ENCODE data around the gene PSMD1.

PSMD1 gene

DNA sequence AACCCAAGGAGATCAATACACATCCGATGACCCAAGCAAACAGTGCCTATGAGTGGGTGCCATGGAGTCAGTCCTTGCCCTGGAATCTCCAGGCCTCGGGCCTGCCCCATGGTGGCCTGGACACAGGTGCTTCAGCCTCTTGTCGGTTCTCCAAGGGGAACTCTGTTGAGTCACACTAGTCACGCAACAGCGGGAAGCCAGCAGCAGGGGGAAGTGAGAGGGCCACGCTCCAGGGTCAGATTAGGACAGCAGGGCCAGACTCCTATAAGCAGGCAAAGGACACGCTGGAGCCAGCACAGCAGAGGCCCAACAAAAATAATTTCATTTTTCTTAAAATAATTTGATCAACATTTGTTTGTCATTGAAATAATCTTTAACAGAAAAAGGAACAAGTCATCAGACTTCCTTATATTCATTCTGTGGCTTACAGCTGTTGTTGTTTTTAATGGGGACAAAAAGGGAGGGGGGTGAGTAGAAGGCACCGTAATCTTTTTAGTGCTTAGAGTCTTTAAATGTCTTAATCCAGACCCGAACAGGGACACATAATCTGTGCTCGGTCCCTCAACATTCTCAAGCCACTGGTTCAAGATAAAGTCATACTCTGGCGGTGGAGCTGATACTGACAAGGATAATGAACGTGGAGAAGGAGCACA, 125.3 kb downstream of the PSMD1 start:
- H3K4me3 ChIP-seq (ENCODE audit: control insufficient read depth, low read depth, low read length): no peak overlapping the region
- TF ChIP-seq CTCF (IDR thresholded peaks at IDR 0.05; ENCODE audit: control insufficient read depth, insufficient read depth, low read depth, low read length, missing control alignments): no peak
- no peak for DNase-seq (ENCODE audit: low read depth)

DNA sequence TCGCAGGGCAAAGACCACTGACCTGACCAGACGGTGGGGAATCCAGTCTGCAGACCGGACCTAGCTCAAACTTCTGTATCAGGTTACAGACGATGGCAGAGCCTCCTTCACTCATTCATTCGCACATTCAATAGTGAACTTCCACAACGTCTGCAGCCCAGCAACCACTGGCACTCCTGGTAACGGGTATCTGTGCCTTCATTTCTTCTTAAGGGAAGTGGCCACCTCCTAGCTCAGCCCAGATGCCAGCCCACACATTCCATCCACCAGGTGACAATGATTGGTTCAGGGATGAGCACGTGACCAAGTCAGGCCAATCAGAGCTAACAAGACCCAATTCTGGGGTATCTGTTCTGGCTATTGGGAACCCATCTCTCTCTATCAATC, 125.8 kb downstream of the PSMD1 start:
- DNase-seq (ENCODE audit: low read depth): no peak
- no peak overlapping the region for H3K4me3 ChIP-seq (ENCODE audit: control insufficient read depth, low read depth, low read length)
- no peak for TF ChIP-seq CTCF (IDR thresholded peaks at IDR 0.05; ENCODE audit: control insufficient read depth, insufficient read depth, low read depth, low read length, missing control alignments)

- no peak for TF ChIP-seq CTCF (IDR thresholded peaks at IDR 0.05; ENCODE audit: control insufficient read depth, insufficient read depth, low read depth, low read length, missing control alignments)
- DNase-seq (ENCODE audit: low read depth): no peak
- H3K4me3 ChIP-seq (ENCODE audit: control insufficient read depth, low read depth, low read length): no peak overlapping the region
Observed at GRCh38 chr2:231183851-231184250, 127.2 kb downstream of the PSMD1 start.

DNA sequence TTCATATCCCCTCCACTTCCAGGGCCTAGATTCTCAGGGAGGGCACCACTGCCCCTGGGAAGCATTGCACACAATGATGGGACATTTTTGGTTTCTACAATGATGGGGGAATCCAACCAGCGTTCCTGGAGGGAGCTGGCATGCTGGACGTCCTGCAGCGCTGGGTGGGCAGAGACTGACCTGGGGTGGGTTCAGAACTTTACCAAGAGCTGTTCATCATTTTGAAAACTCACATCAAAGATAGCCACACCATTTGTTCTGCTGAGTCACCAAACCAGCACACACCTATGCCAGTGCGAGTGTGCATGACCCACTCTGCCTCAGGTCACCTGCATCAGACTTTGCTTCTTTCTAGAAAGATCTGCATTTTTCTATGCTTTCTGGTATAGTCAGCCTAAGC, 127.7 kb downstream of the PSMD1 start:
- H3K4me3 ChIP-seq (ENCODE audit: control insufficient read depth, low read depth, low read length): no peak overlapping the region
- no peak for TF ChIP-seq CTCF (IDR thresholded peaks at IDR 0.05; ENCODE audit: control insufficient read depth, insufficient read depth, low read depth, low read length, missing control alignments)
- DNase-seq (ENCODE audit: low read depth): no peak

DNA sequence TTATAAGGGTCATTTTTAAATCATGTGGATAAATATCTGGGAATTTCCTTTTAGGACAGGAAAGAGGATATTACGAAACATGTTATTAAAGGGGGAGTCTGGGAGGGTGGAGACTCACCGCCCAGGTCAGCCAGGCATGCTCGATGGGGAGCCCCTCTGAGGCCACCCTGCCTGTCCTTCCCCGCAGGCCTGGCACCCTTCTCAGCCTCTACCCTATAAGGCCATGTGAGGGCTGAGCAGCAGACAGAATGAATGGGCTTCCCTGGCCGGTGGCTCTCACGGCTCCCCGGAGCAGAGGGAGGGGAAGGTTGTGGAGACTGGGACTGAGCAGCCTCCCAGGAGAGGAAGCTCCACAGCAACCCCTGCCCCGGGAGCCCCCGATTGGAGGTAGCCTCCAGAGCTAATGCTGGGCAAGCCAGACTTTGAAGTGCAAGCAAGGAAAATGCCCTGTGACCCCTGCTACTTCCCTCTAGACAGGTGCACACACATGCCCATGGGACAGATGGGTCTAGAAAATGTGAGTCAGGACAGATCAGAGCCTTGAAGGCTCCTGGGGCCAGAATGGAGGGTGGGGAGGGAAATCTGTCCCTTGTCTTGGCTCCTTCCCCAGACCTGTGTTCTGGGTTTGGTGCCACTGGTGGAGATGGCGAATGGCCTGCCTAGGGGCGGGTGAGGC, 128.5 kb downstream of the PSMD1 start:
- DNase-seq (ENCODE audit: low read depth): no peak
- no peak overlapping the region for H3K4me3 ChIP-seq (ENCODE audit: control insufficient read depth, low read depth, low read length)
- no peak for TF ChIP-seq CTCF (IDR thresholded peaks at IDR 0.05; ENCODE audit: control insufficient read depth, insufficient read depth, low read depth, low read length, missing control alignments)

DNA sequence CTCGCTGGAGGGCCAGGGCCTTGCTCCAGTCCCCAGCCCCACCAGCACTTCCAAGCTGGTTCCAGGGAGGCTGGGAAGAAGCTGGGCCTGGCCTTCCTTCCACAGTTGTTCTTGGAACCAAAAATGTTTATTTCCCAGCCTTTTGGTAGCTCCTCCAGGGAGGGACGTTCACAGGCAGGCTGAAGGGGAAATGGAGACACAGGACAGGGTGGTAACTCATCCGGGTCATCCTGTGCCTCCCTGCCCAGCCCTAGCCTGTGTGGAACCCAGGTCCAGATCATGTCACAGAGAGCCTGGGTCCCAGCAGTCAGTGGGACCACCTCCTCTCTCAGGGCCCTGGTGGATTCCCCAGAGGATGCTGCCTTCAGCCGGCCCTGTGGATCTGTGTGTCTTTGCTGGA, 129.2 kb downstream of the PSMD1 start:
- TF ChIP-seq CTCF (IDR thresholded peaks at IDR 0.05; ENCODE audit: control insufficient read depth, insufficient read depth, low read depth, low read length, missing control alignments): no peak
- no peak for DNase-seq (ENCODE audit: low read depth)
- no peak overlapping the region for H3K4me3 ChIP-seq (ENCODE audit: control insufficient read depth, low read depth, low read length)

Measured in AG09309 (cell line).